SU-DHL-6 (cell line): ENCODE results near the gene C19orf44.

ENCODE experiments used
- EZH2phosphoT487 ChIP-seq: fragments of 200-600 bp; sonication (generic), shearing (Covaris generic); conservative IDR thresholded peaks from 2 replicates; pipeline ENCODE4 v1.6.1; 2018; ENCODE audit warnings: mild to moderate bottlenecking, antibody characterized with exemption, low read length, moderate library complexity, mixed read lengths
- TF ChIP-seq, protein P1 (sequence below): fragments of 200-600 bp; sonication (generic); IDR thresholded peaks from one replicate; pipeline ENCODE4 v1.5.1; 2017; ENCODE audit warnings: antibody characterized with exemption, mild to moderate bottlenecking, low read length, moderate library complexity; ENCODE audit not compliant: insufficient read depth, poor library complexity, severe bottlenecking

DNA sequence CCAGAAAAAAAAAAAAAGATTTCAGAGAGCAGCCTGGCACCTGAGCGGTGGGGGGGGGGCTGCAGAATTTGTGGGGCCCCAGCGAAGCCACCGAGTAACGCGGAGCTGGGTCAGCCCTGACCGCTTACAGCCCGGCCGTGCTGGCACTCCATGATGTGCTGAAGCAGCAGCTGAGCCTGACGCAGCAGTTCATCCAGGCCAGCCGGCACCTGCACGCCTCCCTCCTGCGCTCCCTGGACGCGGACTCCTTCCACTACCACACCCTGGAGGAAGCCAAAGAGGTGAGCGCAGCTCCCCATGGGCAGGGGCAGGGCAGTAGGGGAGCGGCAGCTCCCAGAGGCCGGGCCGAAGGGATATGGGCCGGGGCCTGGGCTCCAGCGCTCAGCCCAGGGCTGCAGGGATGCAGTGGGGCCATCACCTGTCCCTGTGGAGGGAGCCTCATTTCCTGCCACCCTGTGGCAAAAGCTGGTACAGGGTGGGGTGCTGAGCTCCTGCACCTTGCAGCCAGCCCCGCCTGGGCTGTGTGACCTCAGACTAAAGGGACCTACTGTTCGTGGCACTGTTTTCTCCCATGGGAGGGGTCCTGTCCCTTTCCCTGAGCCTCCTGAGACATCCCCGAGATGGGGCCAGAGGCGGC is 18.3 kb downstream of the C19orf44 start:
- TF ChIP-seq, protein P1, sequence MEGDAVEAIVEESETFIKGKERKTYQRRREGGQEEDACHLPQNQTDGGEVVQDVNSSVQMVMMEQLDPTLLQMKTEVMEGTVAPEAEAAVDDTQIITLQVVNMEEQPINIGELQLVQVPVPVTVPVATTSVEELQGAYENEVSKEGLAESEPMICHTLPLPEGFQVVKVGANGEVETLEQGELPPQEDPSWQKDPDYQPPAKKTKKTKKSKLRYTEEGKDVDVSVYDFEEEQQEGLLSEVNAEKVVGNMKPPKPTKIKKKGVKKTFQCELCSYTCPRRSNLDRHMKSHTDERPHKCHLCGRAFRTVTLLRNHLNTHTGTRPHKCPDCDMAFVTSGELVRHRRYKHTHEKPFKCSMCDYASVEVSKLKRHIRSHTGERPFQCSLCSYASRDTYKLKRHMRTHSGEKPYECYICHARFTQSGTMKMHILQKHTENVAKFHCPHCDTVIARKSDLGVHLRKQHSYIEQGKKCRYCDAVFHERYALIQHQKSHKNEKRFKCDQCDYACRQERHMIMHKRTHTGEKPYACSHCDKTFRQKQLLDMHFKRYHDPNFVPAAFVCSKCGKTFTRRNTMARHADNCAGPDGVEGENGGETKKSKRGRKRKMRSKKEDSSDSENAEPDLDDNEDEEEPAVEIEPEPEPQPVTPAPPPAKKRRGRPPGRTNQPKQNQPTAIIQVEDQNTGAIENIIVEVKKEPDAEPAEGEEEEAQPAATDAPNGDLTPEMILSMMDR = no peak
- TF ChIP-seq EZH2phosphoT487 = no peak
